HFFc6 (cell line): Measurements from ENCODE around the gene ANKS1A. TPM values are rescaled to one million over a fixed set of nuclear protein-coding genes. Genes with fewer than 3 reads are reported as not detected.

Experiments used
- DNase-seq: peaks from one replicate; pipeline ENCODE4 v3.0.0-alpha.2; 2018
- H3K27ac Mint-ChIP-seq: 2 replicates; pipeline ENCODE4 v1.8.0; 2020; ENCODE audit warnings: mild to moderate bottlenecking, mixed read lengths
- H3K27me3 Mint-ChIP-seq: 2 replicates; pipeline ENCODE4 v1.8.0; 2021; ENCODE audit warnings: mild to moderate bottlenecking, moderate library complexity, mixed read lengths; ENCODE audit not compliant: insufficient read depth
- H3K36me3 Mint-ChIP-seq: 2 replicates; pipeline ENCODE4 v1.8.0; 2021; ENCODE audit warnings: low read depth, mixed read lengths
- H3K4me1 Mint-ChIP-seq: 2 replicates; pipeline ENCODE4 v1.8.0; 2020; ENCODE audit warnings: low read depth, mixed read lengths
- H3K4me3 Mint-ChIP-seq: 2 replicates; pipeline ENCODE4 v1.8.0; 2020; ENCODE audit warnings: mild to moderate bottlenecking, moderate library complexity, mixed read lengths
- H3K9me3 Mint-ChIP-seq: 2 replicates; pipeline ENCODE4 v1.8.0; 2020; ENCODE audit warnings: mild to moderate bottlenecking, mixed read lengths
- total RNA-seq, 6 experiments: library from RNA; stranded (reverse); fragmentation: NEBNext Ultra II Directional; extraction: Animal tissue kit (Norgen Biotek cat#: 25700); gene quantifications; 2 replicates in 1 of 6; 3 replicates in 5 of 6; pipeline ENCODE4 v1.2.3, GENCODE V29; 2021
- TF ChIP-seq, protein P1 (sequence below): fragments of 200-600 bp; sonication (generic); IDR thresholded peaks from 2 replicates; pipeline ENCODE4 v1.5.0; 2021; ENCODE audit warnings: antibody characterized with exemption, mild to moderate bottlenecking

The ANKS1A gene
- total RNA-seq, 6 experiments from 2014 or later, result 11.6 to 13.5 (median 13.1) TPM

DNA sequence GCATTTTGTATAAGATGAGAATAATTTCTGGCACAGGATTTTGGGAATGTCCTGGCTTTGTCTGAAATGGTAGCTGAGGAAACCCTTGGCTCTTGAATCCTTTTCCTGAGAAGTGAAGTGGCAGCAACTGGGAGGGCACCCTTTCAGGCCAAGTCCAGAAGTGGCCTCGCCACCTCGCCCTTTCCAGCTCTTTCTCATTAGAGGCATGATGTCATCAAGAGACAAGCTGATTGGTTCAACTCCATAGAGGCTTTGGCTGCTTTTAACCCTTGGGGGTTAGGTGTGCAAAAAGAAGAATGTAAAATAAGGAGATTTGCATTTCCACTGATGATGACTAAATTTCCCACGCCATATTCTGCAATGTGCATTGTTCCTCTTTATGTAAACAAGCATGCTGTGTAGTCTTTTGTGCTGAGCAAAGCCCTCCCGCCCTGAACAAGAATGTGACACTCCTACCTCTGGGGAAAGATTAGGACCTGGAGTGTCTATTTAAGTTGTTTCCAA, 135.5 kb downstream of the ANKS1A start:
- peak; percentile 41 for DNase-seq
- peaks cover 40% of the 10 kb centered on the region for H3K4me1 Mint-ChIP-seq
- TF ChIP-seq, protein P1, sequence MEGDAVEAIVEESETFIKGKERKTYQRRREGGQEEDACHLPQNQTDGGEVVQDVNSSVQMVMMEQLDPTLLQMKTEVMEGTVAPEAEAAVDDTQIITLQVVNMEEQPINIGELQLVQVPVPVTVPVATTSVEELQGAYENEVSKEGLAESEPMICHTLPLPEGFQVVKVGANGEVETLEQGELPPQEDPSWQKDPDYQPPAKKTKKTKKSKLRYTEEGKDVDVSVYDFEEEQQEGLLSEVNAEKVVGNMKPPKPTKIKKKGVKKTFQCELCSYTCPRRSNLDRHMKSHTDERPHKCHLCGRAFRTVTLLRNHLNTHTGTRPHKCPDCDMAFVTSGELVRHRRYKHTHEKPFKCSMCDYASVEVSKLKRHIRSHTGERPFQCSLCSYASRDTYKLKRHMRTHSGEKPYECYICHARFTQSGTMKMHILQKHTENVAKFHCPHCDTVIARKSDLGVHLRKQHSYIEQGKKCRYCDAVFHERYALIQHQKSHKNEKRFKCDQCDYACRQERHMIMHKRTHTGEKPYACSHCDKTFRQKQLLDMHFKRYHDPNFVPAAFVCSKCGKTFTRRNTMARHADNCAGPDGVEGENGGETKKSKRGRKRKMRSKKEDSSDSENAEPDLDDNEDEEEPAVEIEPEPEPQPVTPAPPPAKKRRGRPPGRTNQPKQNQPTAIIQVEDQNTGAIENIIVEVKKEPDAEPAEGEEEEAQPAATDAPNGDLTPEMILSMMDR, result no peak
- peak overlapping the region; percentile 8 for H3K4me3 Mint-ChIP-seq
- H3K27ac Mint-ChIP-seq, result peak overlapping the region; percentile 80
- no peaks in the 10 kb centered on the region for H3K36me3 Mint-ChIP-seq
- no peaks in the 10 kb centered on the region for H3K9me3 Mint-ChIP-seq
- H3K27me3 Mint-ChIP-seq, result peaks cover 3% of the 10 kb centered on the region

DNA sequence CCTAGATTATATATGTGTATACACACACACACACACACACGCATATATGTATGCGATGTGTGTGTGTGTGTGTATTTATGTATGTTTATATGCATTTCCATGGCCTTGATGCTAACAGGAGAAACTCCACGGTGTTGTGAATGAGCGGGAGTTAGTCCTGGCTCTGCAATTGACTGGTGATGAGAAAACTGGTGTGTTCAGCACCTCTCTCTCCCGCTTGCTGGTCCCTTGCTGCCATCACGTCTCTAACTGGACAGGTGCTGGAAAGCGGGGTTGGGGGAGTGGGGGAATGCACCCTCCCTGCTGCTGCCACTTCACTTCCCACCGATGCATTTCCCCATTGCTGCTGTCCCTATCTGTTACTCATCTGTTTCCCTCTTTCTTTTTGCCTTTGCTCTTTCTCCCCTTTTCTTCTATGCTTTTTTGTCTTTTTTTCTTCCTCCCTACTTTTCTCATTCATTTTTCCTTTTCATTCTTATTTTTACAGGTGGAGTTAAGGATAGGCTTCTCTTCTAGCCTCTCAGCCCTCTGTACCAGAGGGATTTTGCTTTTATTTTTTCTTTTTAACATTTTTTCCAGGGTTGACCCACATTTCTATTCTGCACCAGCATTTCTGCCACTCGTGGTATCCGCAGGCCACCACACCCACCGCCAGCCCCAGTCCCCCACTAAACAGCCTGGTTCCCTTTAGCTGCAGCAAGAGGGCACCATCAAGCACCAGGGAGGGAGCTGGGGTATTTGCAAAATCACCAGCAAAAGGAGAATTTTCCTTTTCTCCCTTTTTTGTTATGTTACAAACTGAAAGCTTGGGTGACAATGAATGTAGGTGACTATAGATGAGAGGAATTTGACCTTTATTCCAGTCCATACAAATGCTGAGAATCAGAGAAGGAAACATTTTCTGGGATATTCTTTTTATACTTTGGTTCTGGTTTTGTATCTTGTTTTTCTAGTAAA, 136.5 kb downstream of the ANKS1A start:
- Mint-ChIP-seq H3K4me1 (peaks cover 36% of the 10 kb centered on the region), H3K4me3 (peak overlapping the region; percentile 35), H3K9me3 (no peaks in the 10 kb centered on the region), H3K36me3 (no peaks in the 10 kb centered on the region), H3K27me3 (peaks cover 3% of the 10 kb centered on the region), H3K27ac (peak overlapping the region; percentile 60)
- DNase-seq, result no peak
- TF ChIP-seq, protein P1, result no peak; the same call in 1 of the 2 replicates

DNA sequence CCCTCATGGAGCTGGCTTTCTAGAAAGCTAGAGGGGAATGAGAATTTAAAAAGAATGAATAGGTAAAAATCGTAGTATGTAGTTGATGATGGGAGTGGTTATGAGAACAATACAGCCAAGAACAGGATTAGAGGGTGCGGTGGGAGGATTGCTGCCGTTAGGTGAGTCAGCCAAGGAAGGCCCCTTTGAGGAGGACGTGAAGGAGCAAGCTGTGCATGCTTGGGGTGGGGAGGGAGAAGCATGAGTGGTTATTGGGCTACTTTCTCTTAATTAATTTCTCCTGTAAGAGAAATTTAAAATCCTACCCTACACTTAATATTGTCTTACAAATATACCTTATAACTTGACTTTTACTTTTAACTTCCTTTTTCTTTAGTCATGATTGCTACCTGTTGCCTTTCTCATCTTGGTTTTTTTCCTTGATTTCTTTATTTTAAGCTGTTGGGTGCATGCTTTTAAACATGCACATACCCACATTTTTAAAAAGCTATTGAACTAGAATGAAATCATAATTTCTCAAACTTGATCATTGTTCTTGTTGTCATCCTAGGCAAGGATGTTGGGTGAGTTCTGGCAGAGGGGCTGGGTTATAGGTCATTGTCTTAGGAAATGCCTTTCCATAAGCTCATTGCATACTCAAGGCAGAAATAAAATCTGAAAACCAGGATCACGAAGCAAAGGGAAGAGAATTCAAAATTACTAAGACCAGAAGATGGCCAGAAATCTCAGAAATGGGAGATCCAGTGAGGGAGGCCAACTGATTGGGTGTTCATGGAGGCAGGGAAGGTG, 137.6 kb downstream of the ANKS1A start:
- TF ChIP-seq, protein P1, result no peak
- DNase-seq, result no peak
- H3K4me1 Mint-ChIP-seq, result peaks cover 40% of the 10 kb centered on the region
- H3K9me3 Mint-ChIP-seq, result no peaks in the 10 kb centered on the region
- H3K27me3 Mint-ChIP-seq, result no peaks in the 10 kb centered on the region; the same call in none of the 2 replicates
- peaks cover 4% of the 10 kb centered on the region; the same call in 1 of the 2 replicates for H3K36me3 Mint-ChIP-seq
- no peak overlapping the region for H3K27ac Mint-ChIP-seq
- H3K4me3 Mint-ChIP-seq, result no peak overlapping the region; the same call in 1 of the 2 replicates

DNA sequence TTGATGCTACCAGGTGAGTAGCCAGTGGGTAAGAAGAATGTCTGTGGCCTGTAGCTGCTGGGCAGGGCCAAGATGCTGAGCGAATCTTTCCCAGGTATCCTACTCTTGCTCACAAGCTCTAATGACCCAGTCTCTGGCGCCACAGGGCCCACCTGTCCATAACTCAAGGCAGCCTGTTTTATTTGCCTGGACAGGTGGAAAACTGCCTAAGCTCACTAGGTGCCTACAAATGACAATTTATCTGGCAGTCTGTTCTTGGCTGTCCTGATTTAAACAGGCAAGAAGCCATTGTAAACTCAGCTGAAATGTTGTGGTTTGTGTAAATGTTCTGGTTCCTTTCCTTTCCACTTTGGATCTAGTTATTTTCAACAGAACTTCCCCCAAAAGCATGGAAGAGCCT, 138.8 kb downstream of the ANKS1A start:
- Mint-ChIP-seq H3K27ac (no peak overlapping the region), H3K4me1 (peaks cover 42% of the 10 kb centered on the region), H3K9me3 (no peaks in the 10 kb centered on the region), H3K4me3 (no peak overlapping the region), H3K27me3 (no peaks in the 10 kb centered on the region; the same call in none of the 2 replicates), H3K36me3 (peaks cover 5% of the 10 kb centered on the region; the same call in 1 of the 2 replicates)
- DNase-seq, result no peak
- TF ChIP-seq, protein P1, result no peak
